ENCODE measurements around the gene GRAP2. TPM values are rescaled to one million over a fixed set of nuclear protein-coding genes. Genes with fewer than 3 reads are reported as not detected.

Gene GRAP2
- total and polyA plus RNA-seq, 2 of the 4 experiments (the other 2 are of a cell fraction): not detected

GRCh38 chr22:39898997-39899396, 1.9 kb upstream of the GRAP2 start:
- Histone ChIP-seq H4K20me1 (ENCODE audit: insufficient read depth, low read length) (no peaks in the 10 kb centered on the region), H3K14ac (replicated peaks; ENCODE audit: low read depth, low read length) (no peak overlapping the region), H3K4me3 (ENCODE audit: insufficient read depth, low read depth, low read length) (no peak overlapping the region), H3K56ac (ENCODE audit: extremely low read depth, insufficient read depth, low read length) (no peak overlapping the region), H3K23ac (ENCODE audit: low read depth, low read length) (no peak overlapping the region), H4K8ac (ENCODE audit: low read depth in 2 of 2, low read length in 2 of 2) (no peak overlapping the region), H3K4me1 (ENCODE audit: control insufficient read depth, insufficient read depth, low read length) (no peaks in the 10 kb centered on the region), H3K4ac (ENCODE audit: low read depth, low read length) (no peak overlapping the region), H3K9me3 (ENCODE audit: control insufficient read depth, insufficient read depth, low read length) (no peaks in the 10 kb centered on the region), H3K36me3 (ENCODE audit: control insufficient read depth, insufficient read depth, low read length) (no peaks in the 10 kb centered on the region), H3K4me2 (ENCODE audit: low read depth, low read length) (no peak overlapping the region), H2AFZ (replicated peaks; ENCODE audit: low read length, poor library complexity) (no peak overlapping the region), H2AK9ac (replicated peaks; ENCODE audit: low read depth, low read length, poor library complexity) (no peak overlapping the region), H2BK15ac (ENCODE audit: low read depth, low read length) (no peak overlapping the region), H3K18ac (ENCODE audit: low read depth, low read length) (no peak overlapping the region), H2BK5ac (ENCODE audit: low read depth, low read length, poor library complexity, severe bottlenecking) (no peak overlapping the region), H4K5ac (ENCODE audit: low read depth, low read length) (no peak overlapping the region), H2BK20ac (ENCODE audit: low read depth, low read length) (no peak overlapping the region), H4K91ac (ENCODE audit: insufficient read depth, low read depth, low read length) (no peak overlapping the region), H3K9ac (ENCODE audit: low read depth, low read length) (no peak overlapping the region), H3K9me1 (ENCODE audit: insufficient read depth, low read length) (no peaks in the 10 kb centered on the region), H3K27me3 (ENCODE audit: control insufficient read depth, insufficient read depth, low read length) (peaks cover 44% of the 10 kb centered on the region), H3K79me1 (ENCODE audit: low read depth in 1 of 2, low read length in 2 of 2) (no peaks in the 10 kb centered on the region), H2BK120ac (ENCODE audit: low read depth, low read length) (no peak overlapping the region), H3K27ac (ENCODE audit: insufficient read depth, low read length) (no peak overlapping the region), H2AK5ac (ENCODE audit: low read depth, low read length) (no peak overlapping the region)
- in situ Hi-C loops (cut with MboI; ENCODE audit: low sequenced_read_pairs): no loop called here
- ATAC-seq (ENCODE audit: low read depth) (no peak), DNase-seq (no peak)
- intact Hi-C loops (cut with micrococcal nuclease): no loop called here
- no peak for TF ChIP-seq FOS (IDR thresholded peaks at IDR 0.05; ENCODE audit: low read depth, low read length)
- POLR2A ChIA-PET (ENCODE audit: unreplicated experiment): no interaction called here
- CTCF ChIA-PET: no interaction called here
- BruUV-seq (replicated peaks): no TSS peak
- dilution Hi-C loops (cut with HindIII; ENCODE audit: low sequenced_read_pairs, unreplicated experiment): no loop called here
- WGBS, 2 experiments (ENCODE audit: extremely low coverage in 2 of 2, insufficient read length in 1 of 2): 60% methylated on average over 1 of the region's 2 CpGs; no CpG with 5 or more reads in 1 of the 2 experiments
